HCT116 (cell line): ENCODE results near the gene ZBTB16.

Experiments
- CTCF ChIP-seq, 3 experiments: fragments of 200-600 bp in 1 of 3; sonication (generic) in 1 of 3; IDR thresholded peaks in 2 of 3; conservative IDR thresholded peaks in 1 of 3; 2 replicates each; pipeline ENCODE4 v1.5.1; 2012 to 2017; ENCODE audit warnings: low read depth in 2 of 3, low read length in 2 of 3, antibody characterized with exemption in 1 of 3, borderline replicate concordance in 1 of 3, control low read depth in 1 of 3, mild to moderate bottlenecking in 1 of 3, mixed read lengths in 1 of 3, mixed run types in 1 of 3, moderate library complexity in 1 of 3; ENCODE audit not compliant: insufficient read depth in 1 of 3
- EGR1 ChIP-seq: IDR thresholded peaks from 2 replicates; pipeline ENCODE4 v1.6.1; 2012; ENCODE audit warnings: low read depth
- FOSL1 ChIP-seq: IDR thresholded peaks from 2 replicates; pipeline ENCODE4 v1.6.1; 2012; ENCODE audit warnings: low read depth
- TCF7L2 ChIP-seq: IDR thresholded peaks from 2 replicates; pipeline ENCODE4 v1.7.0; 2011; ENCODE audit warnings: borderline replicate concordance, inconsistent platforms; ENCODE audit not compliant: insufficient read depth, insufficient read length; ENCODE audit errors: extremely low read depth

- TF ChIP-seq TCF7L2 (no peak), CTCF (IDR thresholded peaks at IDR 0.05 in 2 of 3, conservative IDR thresholded peaks at IDR 0.05 in 1 of 3; ENCODE audit: borderline replicate concordance in 1 of 3, insufficient read depth in 1 of 3, low read depth in 2 of 3, low read length in 2 of 3) (no peak), EGR1 (no peak), FOSL1 (no peak)
Observed at GRCh38 chr11:114124601-114125144, 65.2 kb downstream of the ZBTB16 start.
